HCT116 (cell line): ENCODE measurements around the gene MYZAP. TPM values are rescaled to one million over a fixed set of nuclear protein-coding genes. Genes with fewer than 3 reads are reported as not detected.

ENCODE experiments used
- ATAC-seq: fragments of 200-7000 bp; cut with Tn5 transposase; 2 replicates; pipeline ENCODE4 v1.9.1; 2020; ENCODE audit warnings: mild to moderate bottlenecking, moderate library complexity
- BruUV-seq: library from RNA; stranded (reverse); fragments of 400-500 nt; replicated peaks from 2 replicates; lab custom pipeline; 2021; lab: Mats Ljungman, UMichigan
- CTCF ChIA-PET: fragments of 300-600 bp; sonication (Branson Sonifier 250); formaldehyde crosslinking; loops from one replicate; lab custom pipeline; 2021; ENCODE audit warnings: antibody characterized with exemption; lab: Charles Lee
- POLR2A ChIA-PET: fragments of 300-600, 350-600 bp; sonication (Branson Sonifier 250); formaldehyde crosslinking; loops from one replicate; lab custom pipeline; 2021; ENCODE audit warnings: antibody characterized with exemption; lab: Charles Lee
- RAD21 ChIA-PET, 2 experiments: fragments of 300-600 bp; sonication (Branson Sonifier 250); formaldehyde crosslinking; loops; one replicate each; lab custom pipeline; 2023; ENCODE audit warnings: low total read pairs in 2 of 2; ENCODE audit not compliant: uncharacterized antibody in 2 of 2, unreplicated experiment in 2 of 2, low non-redundant PET in 1 of 2; lab: Charles Lee
- DNase-seq: peaks from one replicate; pipeline ENCODE4 v3.0.0-alpha.2; 2010; ENCODE audit warnings: low read depth, low spot score
- H2AFZ ChIP-seq: fragments of 200-600 bp; shearing (Covaris generic), sonication (generic); 2 replicates; pipeline ENCODE4 v1.6.1; 2017; ENCODE audit warnings: low read depth, mixed run types, mixed read lengths, antibody characterized with exemption, low read length; ENCODE audit not compliant: poor library complexity, severe bottlenecking
- H3K27ac ChIP-seq: 2 replicates; pipeline ENCODE4 v1.5.1; 2012; ENCODE audit warnings: low read depth, low read length
- H3K27me3 ChIP-seq: fragments of 200-600 bp; sonication (generic); 2 replicates; pipeline ENCODE4 v1.6.1; 2016; ENCODE audit warnings: mixed run types, low read length, mixed read lengths; ENCODE audit not compliant: insufficient read depth
- H3K36me3 ChIP-seq, 2 experiments: fragments of 200-500 bp in 1 of 2; fragments of 200-600 bp in 1 of 2; sonication (Bioruptor generic) in 1 of 2; sonication (generic) in 1 of 2; 2 replicates each; pipeline versions ENCODE4 v1.5.1 to v1.6.1; 2014 to 2016; ENCODE audit warnings: low read length in 2 of 2, inconsistent platforms in 1 of 2, mixed read lengths in 1 of 2, mixed run types in 1 of 2; ENCODE audit not compliant: insufficient read depth in 2 of 2, control insufficient read depth in 1 of 2
- H3K4me1 ChIP-seq, 2 experiments: fragments of 200-600 bp in 1 of 2; sonication (generic) in 1 of 2; 2 replicates each; pipeline versions ENCODE4 v1.5.1 to v1.6.1; 2012 to 2017; ENCODE audit warnings: low read length in 2 of 2, inconsistent platforms in 1 of 2, mild to moderate bottlenecking in 1 of 2, mixed read lengths in 1 of 2, mixed run types in 1 of 2, moderate library complexity in 1 of 2; ENCODE audit not compliant: insufficient read depth in 2 of 2, control insufficient read depth in 1 of 2
- H3K4me2 ChIP-seq: fragments of 200-600 bp; sonication (generic); 2 replicates; pipeline ENCODE4 v1.6.1; 2017; ENCODE audit warnings: mixed run types, low read length, mixed read lengths
- H3K4me3 ChIP-seq, 2 experiments: fragments of 200-600 bp in 1 of 2; sonication (generic) in 1 of 2; replicated peaks in 1 of 2; 2 replicates each; pipeline ENCODE4 v1.5.1; 2011 to 2016; ENCODE audit warnings: low read length in 2 of 2, control low read depth in 1 of 2, low read depth in 1 of 2, mild to moderate bottlenecking in 1 of 2, mixed read lengths in 1 of 2, mixed run types in 1 of 2
- H3K79me2 ChIP-seq: fragments of 200-600 bp; sonication (generic); 2 replicates; pipeline ENCODE4 v1.6.1; 2017; ENCODE audit warnings: mild to moderate bottlenecking, mixed run types, low read length, moderate library complexity, mixed read lengths; ENCODE audit not compliant: insufficient read depth
- H3K9ac ChIP-seq: fragments of 200-600 bp; sonication (generic); 2 replicates; pipeline ENCODE4 v1.6.1; 2016; ENCODE audit warnings: low read length, mixed read lengths
- H3K9me2 ChIP-seq: fragments of 200-600 bp; sonication (generic), shearing (Covaris generic); 2 replicates; pipeline ENCODE4 v1.6.1; 2017; ENCODE audit warnings: mixed run types, mild to moderate bottlenecking, moderate library complexity; ENCODE audit not compliant: insufficient read depth
- H3K9me3 ChIP-seq, 2 experiments: fragments of 200-500 bp in 1 of 2; fragments of 200-600 bp in 1 of 2; sonication (Bioruptor generic) in 1 of 2; sonication (generic) in 1 of 2; 2 replicates each; pipeline ENCODE4 v1.6.1; 2014 to 2017; ENCODE audit warnings: low read length in 2 of 2, mixed read lengths in 2 of 2, inconsistent platforms in 1 of 2, low read depth in 1 of 2, mild to moderate bottlenecking in 1 of 2, mixed run types in 1 of 2, moderate library complexity in 1 of 2; ENCODE audit not compliant: control insufficient read depth in 1 of 2, insufficient read depth in 1 of 2
- H4K20me1 ChIP-seq: fragments of 200-600 bp; sonication (generic), shearing (Covaris generic); 2 replicates; pipeline ENCODE4 v1.6.1; 2017; ENCODE audit warnings: mixed run types, mild to moderate bottlenecking, moderate library complexity; ENCODE audit not compliant: insufficient read depth
- CBX3 ChIP-seq: IDR thresholded peaks from 2 replicates; pipeline ENCODE4 v1.6.1; 2012; ENCODE audit warnings: low read depth
- CEBPB ChIP-seq: IDR thresholded peaks from 2 replicates; pipeline ENCODE4 v1.6.1; 2012; ENCODE audit warnings: low read depth
- EGR1 ChIP-seq: IDR thresholded peaks from 2 replicates; pipeline ENCODE4 v1.6.1; 2012; ENCODE audit warnings: low read depth
- ELF1 ChIP-seq: IDR thresholded peaks from 2 replicates; pipeline ENCODE4 v1.6.1; 2012; ENCODE audit warnings: low read depth, borderline replicate concordance
- EZH2 ChIP-seq: fragments of 200-600 bp; sonication (generic); IDR thresholded peaks from 2 replicates; pipeline ENCODE4 v1.6.1; 2017; ENCODE audit warnings: antibody characterized with exemption, mixed run types
- FOSL1 ChIP-seq: IDR thresholded peaks from 2 replicates; pipeline ENCODE4 v1.6.1; 2012; ENCODE audit warnings: low read depth
- JUND ChIP-seq: IDR thresholded peaks from 2 replicates; pipeline ENCODE4 v1.6.1; 2012
- POLR2AphosphoS5 ChIP-seq: IDR thresholded peaks from 2 replicates; pipeline ENCODE4 v1.6.1; 2011; ENCODE audit warnings: mild to moderate bottlenecking, low read depth, low read length, moderate library complexity
- RAD21 ChIP-seq: IDR thresholded peaks from 2 replicates; pipeline ENCODE4 v1.6.1; 2012; ENCODE audit warnings: low read depth, mild to moderate bottlenecking
- SP1 ChIP-seq: IDR thresholded peaks from 2 replicates; pipeline ENCODE4 v1.6.1; 2012; ENCODE audit warnings: low read depth
- SRF ChIP-seq: IDR thresholded peaks from 2 replicates; pipeline ENCODE4 v1.6.1; 2012; ENCODE audit warnings: low read depth
- TCF7L2 ChIP-seq: IDR thresholded peaks from 2 replicates; pipeline ENCODE4 v1.7.0; 2011; ENCODE audit warnings: borderline replicate concordance, inconsistent platforms; ENCODE audit not compliant: insufficient read depth, insufficient read length; ENCODE audit errors: extremely low read depth
- YY1 ChIP-seq: IDR thresholded peaks from 2 replicates; pipeline ENCODE4 v1.6.1; 2011; ENCODE audit warnings: low read length, low read depth, moderate library complexity, mild to moderate bottlenecking; ENCODE audit not compliant: insufficient replicate concordance; ENCODE audit errors: extremely low read depth
- ZFX ChIP-seq: fragments of 450-650 bp; IDR thresholded peaks from 2 replicates; pipeline ENCODE4 v1.6.1; 2017
- ZNF274 ChIP-seq: fragments of 200-500 bp; sonication (Bioruptor generic); IDR thresholded peaks from 2 replicates; pipeline ENCODE4 v1.6.1; 2014; ENCODE audit warnings: mild to moderate bottlenecking, low read depth, low read length, inconsistent platforms
- intact Hi-C: fragments of 100-400 bp; cut with micrococcal nuclease; formaldehyde crosslinking; loops from 2 replicates; pipeline ENCODE4 v1.10.0; 2022
- total RNA-seq: library from RNA; stranded (reverse); gene quantifications from one replicate; pipeline ENCODE4 v1.2.1, GENCODE V29; 2021; ENCODE audit not compliant: unreplicated experiment
- TF ChIP-seq, protein P1 (sequence below), 3 experiments: fragments of 200-600 bp in 1 of 3; sonication (generic) in 1 of 3; IDR thresholded peaks in 2 of 3; conservative IDR thresholded peaks in 1 of 3; 2 replicates each; pipeline ENCODE4 v1.5.1; 2012 to 2017; ENCODE audit warnings: low read depth in 2 of 3, low read length in 2 of 3, antibody characterized with exemption in 1 of 3, borderline replicate concordance in 1 of 3, control low read depth in 1 of 3, mild to moderate bottlenecking in 1 of 3, mixed read lengths in 1 of 3, mixed run types in 1 of 3, moderate library complexity in 1 of 3; ENCODE audit not compliant: insufficient read depth in 1 of 3
- TF ChIP-seq, protein P2 (sequence below): IDR thresholded peaks from 2 replicates; pipeline ENCODE4 v1.6.1; 2012
- TF ChIP-seq, protein P3 (sequence below): IDR thresholded peaks from 2 replicates; pipeline ENCODE4 v1.6.1; 2012
- TF ChIP-seq, protein P4 (sequence below): IDR thresholded peaks from 2 replicates; pipeline ENCODE4 v1.6.1; 2012; ENCODE audit warnings: low read depth

The MYZAP gene
- total RNA-seq, 1 experiment from 2014 or later, result 5.8 TPM

DNA sequence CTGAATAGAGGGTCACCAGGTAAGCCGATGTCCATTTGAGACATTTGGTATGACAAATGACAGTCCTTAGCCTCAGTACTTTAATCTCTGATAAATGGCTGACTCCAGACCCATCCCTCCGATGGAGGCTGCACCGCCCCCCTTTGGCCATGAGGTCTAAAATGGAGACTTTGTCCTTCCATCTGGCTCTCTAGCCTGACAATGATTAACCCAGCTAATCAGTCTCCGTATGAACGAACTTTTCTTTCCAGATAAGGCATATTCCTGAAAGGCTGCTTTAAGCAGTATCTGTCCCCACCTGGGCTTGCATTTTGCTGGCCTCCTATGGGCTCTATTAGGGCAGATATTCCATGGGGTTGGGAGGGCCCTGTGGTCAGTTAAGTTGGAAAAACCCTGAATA, 10.8 kb upstream of the MYZAP start:
- Histone ChIP-seq H4K20me1 (no peaks in the 10 kb centered on the region), H3K36me3 (no peaks in the 10 kb centered on the region), H3K4me2 (no peak overlapping the region), H3K27ac (no peak overlapping the region), H2AFZ (no peak overlapping the region), H3K9me2 (no peaks in the 10 kb centered on the region), H3K79me2 (no peaks in the 10 kb centered on the region), H3K4me1 (no peaks in the 10 kb centered on the region), H3K4me3 (no peak overlapping the region), H3K9me3 (peaks cover 5 to 11% of the 10 kb centered on the region in 2 experiments; a peak in 2 of 4 replicates), H3K9ac (no peak overlapping the region), H3K27me3 (no peaks in the 10 kb centered on the region)
- intact Hi-C loops, result no loop called here
- TF ChIP-seq POLR2AphosphoS5 (no peak), SRF (no peak), ELF1 (no peak), RAD21 (no peak), ZFX (no peak), EGR1 (no peak), YY1 (no peak), CBX3 (no peak), FOSL1 (no peak), JUND (no peak), CEBPB (no peak), EZH2 (no peak), ZNF274 (no peak), TCF7L2 (no peak), SP1 (no peak)
- TF ChIP-seq, protein P1, sequence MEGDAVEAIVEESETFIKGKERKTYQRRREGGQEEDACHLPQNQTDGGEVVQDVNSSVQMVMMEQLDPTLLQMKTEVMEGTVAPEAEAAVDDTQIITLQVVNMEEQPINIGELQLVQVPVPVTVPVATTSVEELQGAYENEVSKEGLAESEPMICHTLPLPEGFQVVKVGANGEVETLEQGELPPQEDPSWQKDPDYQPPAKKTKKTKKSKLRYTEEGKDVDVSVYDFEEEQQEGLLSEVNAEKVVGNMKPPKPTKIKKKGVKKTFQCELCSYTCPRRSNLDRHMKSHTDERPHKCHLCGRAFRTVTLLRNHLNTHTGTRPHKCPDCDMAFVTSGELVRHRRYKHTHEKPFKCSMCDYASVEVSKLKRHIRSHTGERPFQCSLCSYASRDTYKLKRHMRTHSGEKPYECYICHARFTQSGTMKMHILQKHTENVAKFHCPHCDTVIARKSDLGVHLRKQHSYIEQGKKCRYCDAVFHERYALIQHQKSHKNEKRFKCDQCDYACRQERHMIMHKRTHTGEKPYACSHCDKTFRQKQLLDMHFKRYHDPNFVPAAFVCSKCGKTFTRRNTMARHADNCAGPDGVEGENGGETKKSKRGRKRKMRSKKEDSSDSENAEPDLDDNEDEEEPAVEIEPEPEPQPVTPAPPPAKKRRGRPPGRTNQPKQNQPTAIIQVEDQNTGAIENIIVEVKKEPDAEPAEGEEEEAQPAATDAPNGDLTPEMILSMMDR (IDR thresholded peaks at IDR 0.05 in 2 of 3, conservative IDR thresholded peaks at IDR 0.05 in 1 of 3; ENCODE audit: borderline replicate concordance in 1 of 3, insufficient read depth in 1 of 3, low read depth in 2 of 3, low read length in 2 of 3), result no peak
- TF ChIP-seq, protein P2, sequence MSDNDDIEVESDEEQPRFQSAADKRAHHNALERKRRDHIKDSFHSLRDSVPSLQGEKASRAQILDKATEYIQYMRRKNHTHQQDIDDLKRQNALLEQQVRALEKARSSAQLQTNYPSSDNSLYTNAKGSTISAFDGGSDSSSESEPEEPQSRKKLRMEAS, result no peak
- TF ChIP-seq, protein P3, sequence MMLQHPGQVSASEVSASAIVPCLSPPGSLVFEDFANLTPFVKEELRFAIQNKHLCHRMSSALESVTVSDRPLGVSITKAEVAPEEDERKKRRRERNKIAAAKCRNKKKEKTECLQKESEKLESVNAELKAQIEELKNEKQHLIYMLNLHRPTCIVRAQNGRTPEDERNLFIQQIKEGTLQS, result no peak
- TF ChIP-seq, protein P4, sequence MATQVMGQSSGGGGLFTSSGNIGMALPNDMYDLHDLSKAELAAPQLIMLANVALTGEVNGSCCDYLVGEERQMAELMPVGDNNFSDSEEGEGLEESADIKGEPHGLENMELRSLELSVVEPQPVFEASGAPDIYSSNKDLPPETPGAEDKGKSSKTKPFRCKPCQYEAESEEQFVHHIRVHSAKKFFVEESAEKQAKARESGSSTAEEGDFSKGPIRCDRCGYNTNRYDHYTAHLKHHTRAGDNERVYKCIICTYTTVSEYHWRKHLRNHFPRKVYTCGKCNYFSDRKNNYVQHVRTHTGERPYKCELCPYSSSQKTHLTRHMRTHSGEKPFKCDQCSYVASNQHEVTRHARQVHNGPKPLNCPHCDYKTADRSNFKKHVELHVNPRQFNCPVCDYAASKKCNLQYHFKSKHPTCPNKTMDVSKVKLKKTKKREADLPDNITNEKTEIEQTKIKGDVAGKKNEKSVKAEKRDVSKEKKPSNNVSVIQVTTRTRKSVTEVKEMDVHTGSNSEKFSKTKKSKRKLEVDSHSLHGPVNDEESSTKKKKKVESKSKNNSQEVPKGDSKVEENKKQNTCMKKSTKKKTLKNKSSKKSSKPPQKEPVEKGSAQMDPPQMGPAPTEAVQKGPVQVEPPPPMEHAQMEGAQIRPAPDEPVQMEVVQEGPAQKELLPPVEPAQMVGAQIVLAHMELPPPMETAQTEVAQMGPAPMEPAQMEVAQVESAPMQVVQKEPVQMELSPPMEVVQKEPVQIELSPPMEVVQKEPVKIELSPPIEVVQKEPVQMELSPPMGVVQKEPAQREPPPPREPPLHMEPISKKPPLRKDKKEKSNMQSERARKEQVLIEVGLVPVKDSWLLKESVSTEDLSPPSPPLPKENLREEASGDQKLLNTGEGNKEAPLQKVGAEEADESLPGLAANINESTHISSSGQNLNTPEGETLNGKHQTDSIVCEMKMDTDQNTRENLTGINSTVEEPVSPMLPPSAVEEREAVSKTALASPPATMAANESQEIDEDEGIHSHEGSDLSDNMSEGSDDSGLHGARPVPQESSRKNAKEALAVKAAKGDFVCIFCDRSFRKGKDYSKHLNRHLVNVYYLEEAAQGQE, result no peak
- no TSS peak for BruUV-seq
- DNase-seq (no peak), ATAC-seq (no peak)
- POLR2A ChIA-PET, result no interaction called here
- RAD21 ChIA-PET, result no interaction called here
- CTCF ChIA-PET, result no interaction called here
